ENCODE measurements around the gene CCDC182.
A peak's percentile ranks its signal among the peaks of the same experiment; 100 is the strongest.

CCDC182 gene

GRCh38 chr17:57724026-57724728, 20.9 kb downstream of the CCDC182 start:
- no peak for TF ChIP-seq CTCF (conservative IDR thresholded peaks at IDR 0.05; ENCODE audit: low read depth, low read length)

GRCh38 chr17:57723427-57724025, 21.6 kb downstream of the CCDC182 start:
- no peak for DNase-seq (ENCODE audit: low read depth)

More at GRCh38 chr17:57724026-57724728, 20.9 kb downstream of the CCDC182 start:
- no peak overlapping the region for H3K4me3 ChIP-seq (ENCODE audit: low read depth, low read length)
- peak; percentile 5 for DNase-seq (ENCODE audit: low read depth)

GRCh38 chr17:57722704-57723043, 22.4 kb downstream of the CCDC182 start:
- DNase-seq (ENCODE audit: low read depth) = no peak
- no peak for TF ChIP-seq CTCF (conservative IDR thresholded peaks at IDR 0.05; ENCODE audit: low read depth, low read length)
- no peak overlapping the region for H3K4me3 ChIP-seq (ENCODE audit: low read depth, low read length)

More at GRCh38 chr17:57723427-57724025, 21.6 kb downstream of the CCDC182 start:
- no peak for TF ChIP-seq CTCF (conservative IDR thresholded peaks at IDR 0.05; ENCODE audit: low read depth, low read length)
- no peak overlapping the region for H3K4me3 ChIP-seq (ENCODE audit: low read depth, low read length)

GRCh38 chr17:57721967-57722703, 23.0 kb downstream of the CCDC182 start:
- no peak for DNase-seq (ENCODE audit: low read depth)
- H3K4me3 ChIP-seq (ENCODE audit: low read depth, low read length) = no peak overlapping the region
- no peak for TF ChIP-seq CTCF (conservative IDR thresholded peaks at IDR 0.05; ENCODE audit: low read depth, low read length)

- H3K4me3 ChIP-seq (ENCODE audit: low read depth, low read length) = no peak overlapping the region
- no peak for DNase-seq (ENCODE audit: low read depth)
- no peak for TF ChIP-seq CTCF (conservative IDR thresholded peaks at IDR 0.05; ENCODE audit: low read depth, low read length)
Measured at GRCh38 chr17:57720386-57721035, 24.6 kb downstream of the CCDC182 start.

GRCh38 chr17:57718878-57719277, 26.2 kb downstream of the CCDC182 start:
- TF ChIP-seq CTCF (conservative IDR thresholded peaks at IDR 0.05; ENCODE audit: low read depth, low read length) = no peak
- no peak for DNase-seq (ENCODE audit: low read depth)
- H3K4me3 ChIP-seq (ENCODE audit: low read depth, low read length) = no peak overlapping the region

All from choroid plexus epithelial cell (primary cell).